IMR-90 (cell line): Measurements from ENCODE around the gene DIP2B. TPM values are rescaled to one million over a fixed set of nuclear protein-coding genes. Genes with fewer than 3 reads are reported as not detected.

Experiments
- ATAC-seq: fragments of 200-7000 bp; cut with Tn5 transposase; 2 replicates; pipeline ENCODE4 v1.9.1; 2020; ENCODE audit warnings: low read depth, mild to moderate bottlenecking, moderate library complexity
- BruUV-seq: library from RNA; stranded (reverse); fragments of 400-500 nt; replicated peaks from 2 replicates; lab custom pipeline; 2021; lab: Mats Ljungman, UMichigan
- CTCF ChIA-PET: fragments of 300-600 bp; formaldehyde crosslinking; extraction: SDS; loops from one replicate; lab custom pipeline; 2021; ENCODE audit warnings: antibody characterized with exemption; lab: Yijun Ruan, JAX
- POLR2A ChIA-PET: fragments of 300-600 bp; sonication (Branson Sonifier 250); formaldehyde crosslinking; loops from one replicate; lab custom pipeline; 2022; ENCODE audit warnings: antibody characterized with exemption; ENCODE audit not compliant: unreplicated experiment; lab: Charles Lee
- DNase-seq: peaks from one replicate; pipeline ENCODE4 v3.0.0; 2013
- H2AFZ ChIP-seq: replicated peaks from 2 replicates; pipeline ENCODE3; 2013; ENCODE audit warnings: low read length, mild to moderate bottlenecking; ENCODE audit not compliant: poor library complexity
- H2AK5ac ChIP-seq: 2 replicates; pipeline ENCODE4 v1.6.1; 2013; ENCODE audit warnings: low read depth, low read length, inconsistent platforms
- H2AK9ac ChIP-seq: replicated peaks from 2 replicates; pipeline ENCODE3; 2013; ENCODE audit warnings: mild to moderate bottlenecking, low read depth, low read length, moderate library complexity; ENCODE audit not compliant: poor library complexity
- H2BK120ac ChIP-seq: 2 replicates; pipeline ENCODE4 v1.6.1; 2013; ENCODE audit warnings: low read depth, low read length, inconsistent platforms
- H2BK15ac ChIP-seq: 3 replicates; pipeline ENCODE4 v1.6.1; 2013; ENCODE audit warnings: low read depth, low read length, inconsistent platforms
- H2BK20ac ChIP-seq: 2 replicates; pipeline ENCODE4 v1.6.1; 2013; ENCODE audit warnings: low read depth, mild to moderate bottlenecking, inconsistent platforms, low read length, moderate library complexity
- H2BK5ac ChIP-seq: 2 replicates; pipeline ENCODE4 v1.6.1; 2013; ENCODE audit warnings: mild to moderate bottlenecking, low read depth, low read length, inconsistent platforms; ENCODE audit not compliant: poor library complexity, severe bottlenecking
- H3K14ac ChIP-seq: replicated peaks from 2 replicates; pipeline ENCODE4 v1.6.1; 2013; ENCODE audit warnings: low read depth, low read length, inconsistent platforms
- H3K18ac ChIP-seq: 2 replicates; pipeline ENCODE4 v1.6.1; 2013; ENCODE audit warnings: low read depth, low read length, control low read depth
- H3K23ac ChIP-seq: 2 replicates; pipeline ENCODE4 v1.6.1; 2013; ENCODE audit warnings: low read depth, low read length, inconsistent platforms
- H3K27ac ChIP-seq: 2 replicates; pipeline ENCODE4 v1.5.1; 2013; ENCODE audit warnings: mild to moderate bottlenecking, control low read depth, low read length; ENCODE audit not compliant: insufficient read depth
- H3K27me3 ChIP-seq: 2 replicates; pipeline ENCODE4 v1.6.1; 2013; ENCODE audit warnings: low read length; ENCODE audit not compliant: control insufficient read depth, insufficient read depth
- H3K36me3 ChIP-seq: 2 replicates; pipeline ENCODE4 v1.6.1; 2013; ENCODE audit warnings: low read length, mixed read lengths; ENCODE audit not compliant: control insufficient read depth, insufficient read depth
- H3K4ac ChIP-seq: 2 replicates; pipeline ENCODE4 v1.6.1; 2013; ENCODE audit warnings: low read depth, low read length, inconsistent platforms
- H3K4me1 ChIP-seq: 2 replicates; pipeline ENCODE4 v1.6.1; 2013; ENCODE audit warnings: low read length, mixed read lengths; ENCODE audit not compliant: control insufficient read depth, insufficient read depth
- H3K4me2 ChIP-seq: 2 replicates; pipeline ENCODE4 v1.6.1; 2013; ENCODE audit warnings: low read depth, mild to moderate bottlenecking, control low read depth, low read length, moderate library complexity
- H3K4me3 ChIP-seq: 2 replicates; pipeline ENCODE4 v1.5.1; 2013; ENCODE audit warnings: low read depth, mild to moderate bottlenecking, control low read depth, low read length, moderate library complexity; ENCODE audit not compliant: insufficient read depth
- H3K56ac ChIP-seq: 2 replicates; pipeline ENCODE4 v1.6.1; 2013; ENCODE audit warnings: low read length, inconsistent platforms; ENCODE audit not compliant: insufficient read depth; ENCODE audit errors: extremely low read depth
- H3K79me1 ChIP-seq, 2 experiments: 2 replicates each; pipeline ENCODE4 v1.6.1; 2013; ENCODE audit warnings: low read length in 2 of 2, inconsistent platforms in 1 of 2, low read depth in 1 of 2
- H3K9ac ChIP-seq: 2 replicates; pipeline ENCODE4 v1.6.1; 2013; ENCODE audit warnings: low read depth, low read length, control low read depth
- H3K9me1 ChIP-seq: 2 replicates; pipeline ENCODE4 v1.6.1; 2013; ENCODE audit warnings: low read length, inconsistent platforms; ENCODE audit not compliant: insufficient read depth
- H3K9me3 ChIP-seq: 2 replicates; pipeline ENCODE4 v1.6.1; 2013; ENCODE audit warnings: low read length; ENCODE audit not compliant: control insufficient read depth, insufficient read depth
- H4K20me1 ChIP-seq: 2 replicates; pipeline ENCODE4 v1.6.1; 2013; ENCODE audit warnings: low read length, inconsistent platforms; ENCODE audit not compliant: insufficient read depth
- H4K5ac ChIP-seq: 2 replicates; pipeline ENCODE4 v1.6.1; 2013; ENCODE audit warnings: mild to moderate bottlenecking, low read depth, low read length, control low read depth
- H4K8ac ChIP-seq, 2 experiments: 2 replicates each; pipeline ENCODE4 v1.6.1; 2013; ENCODE audit warnings: low read depth in 2 of 2, low read length in 2 of 2, control low read depth in 1 of 2, inconsistent platforms in 1 of 2
- H4K91ac ChIP-seq: 2 replicates; pipeline ENCODE4 v1.6.1; 2013; ENCODE audit warnings: low read depth, low read length, inconsistent platforms; ENCODE audit not compliant: insufficient read depth
- MAFK ChIP-seq: IDR thresholded peaks from 2 replicates; pipeline ENCODE4 v1.6.1; 2012; ENCODE audit warnings: low read depth, low read length, improper control_type of control experiment
- NFE2L2 ChIP-seq: fragments of 150-350 bp; IDR thresholded peaks from 2 replicates; pipeline ENCODE4 v1.6.1; 2016; ENCODE audit warnings: low read depth, mild to moderate bottlenecking, low read length
- RCOR1 ChIP-seq: IDR thresholded peaks from 2 replicates; pipeline ENCODE4 v1.6.1; 2012; ENCODE audit warnings: mild to moderate bottlenecking, low read length, improper control_type of control experiment; ENCODE audit not compliant: insufficient replicate concordance
- WGBS, 2 experiments: methylation state at CpG; one replicate each; pipeline versions ENCODE4 v1.1.5 to v1.1.7; 2013; ENCODE audit warnings: missing lambda C conversion rate in 2 of 2; ENCODE audit not compliant: insufficient read length in 1 of 2; ENCODE audit errors: extremely low coverage in 2 of 2; 5-methylcytosine and 5-hydroxymethylcytosine counted together
- dilution Hi-C: fragments of 300-500 bp; cut with HindIII; formaldehyde crosslinking; loops from one replicate; pipeline ENCODE4 v1.14.3; 2018; ENCODE audit warnings: low sequenced_read_pairs; ENCODE audit not compliant: unreplicated experiment
- in situ Hi-C: fragments of 300-500 bp; cut with MboI; formaldehyde crosslinking; loops from 3 replicates; pipeline ENCODE4 v1.14.3; 2019; ENCODE audit warnings: low sequenced_read_pairs, inconsistent platforms, mixed read lengths
- intact Hi-C: fragments of 100-400 bp; cut with micrococcal nuclease; formaldehyde crosslinking; loops from 2 replicates; pipeline ENCODE4 v1.10.0; 2022
- polyA plus RNA-seq, 3 experiments: library from polyadenylated mRNA; depleted of rRNA; stranded (reverse); fragments of >200 nt; gene quantifications; 2 replicates each; pipeline ENCODE4 v1.2.3, GENCODE V29; 2012; ENCODE audit warnings: low replicate concordance in 1 of 3
- total RNA-seq: library from RNA; depleted of rRNA; stranded (reverse); fragments of >200 nt; gene quantifications from 2 replicates; pipeline ENCODE4 v1.2.3, GENCODE V29; 2012

Gene DIP2B
- total and polyA plus RNA-seq, 2 of the 4 experiments (the other 2 are of a cell fraction): 7.7 to 12.9 TPM

DNA sequence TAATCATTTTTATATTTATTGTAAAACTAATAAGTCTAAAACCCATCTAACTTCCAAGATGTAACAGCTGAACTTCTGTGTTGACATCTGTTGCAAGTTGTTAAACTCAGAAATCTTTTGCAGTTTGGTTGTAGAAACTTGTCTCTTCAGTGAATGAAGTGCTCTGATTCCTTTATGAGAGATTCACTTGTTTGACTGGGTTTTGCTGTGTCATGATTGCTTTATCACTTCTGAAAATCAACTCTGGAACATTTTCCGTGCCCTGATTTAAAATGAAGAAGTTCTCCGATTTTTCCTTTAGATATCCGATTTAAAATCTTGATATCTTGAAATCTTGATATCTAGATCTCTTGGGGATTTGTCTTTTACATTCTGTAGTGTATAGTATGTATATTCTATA lies 65.1 kb downstream of the DIP2B start:
- no peak overlapping the region for H3K4me3 ChIP-seq
- no peak overlapping the region for H4K91ac ChIP-seq
- no peaks in the 10 kb centered on the region for H3K36me3 ChIP-seq
- H3K4ac ChIP-seq: no peak overlapping the region
- POLR2A ChIA-PET: no interaction called here
- no CpG with 5 or more reads among the region's 3 CpGs for WGBS, 2 experiments
- H2BK5ac ChIP-seq: peak overlapping the region; percentile 38
- no peak overlapping the region for H2AFZ ChIP-seq
- DNase-seq: peak; percentile 33
- no peak overlapping the region; the same call in 1 of the 2 replicates for H3K18ac ChIP-seq
- no peak overlapping the region for H3K9ac ChIP-seq
- ATAC-seq: no peak
- H2BK20ac ChIP-seq: no peak overlapping the region
- no peak overlapping the region; the same call in 2 of the 3 replicates for H2BK15ac ChIP-seq
- H2AK5ac ChIP-seq: no peak overlapping the region
- TF ChIP-seq NFE2L2 (peak; percentile 89), MAFK (0 out of 2 replicates have a peak, but pooled peaks have one; percentile 30), RCOR1 (no peak)
- no TSS peak for BruUV-seq
- H3K9me1 ChIP-seq: peaks cover 19% of the 10 kb centered on the region
- no peak overlapping the region for H3K23ac ChIP-seq
- H4K5ac ChIP-seq: no peak overlapping the region
- no peak overlapping the region for H4K8ac ChIP-seq
- H3K79me1 ChIP-seq: peaks cover 22 to 66% of the 10 kb centered on the region in 2 experiments
- no peaks in the 10 kb centered on the region for H3K27me3 ChIP-seq
- in situ Hi-C loops: no loop called here
- H3K14ac ChIP-seq: peak overlapping the region; percentile 48; the same call in 1 of the 2 replicates
- CTCF ChIA-PET: no interaction called here
- H3K4me1 ChIP-seq: peaks cover 23% of the 10 kb centered on the region
- no peaks in the 10 kb centered on the region for H3K9me3 ChIP-seq
- intact Hi-C loops: loop anchor here (5.0 kb wide), 3 partner anchors 52 to 67 kb away; no protein-coding TSS in a partner anchor
- no peak overlapping the region for H2AK9ac ChIP-seq
- dilution Hi-C loops: no loop called here
- H2BK120ac ChIP-seq: no peak overlapping the region
- 0 out of 2 replicates have a peak overlapping the region, but pooled peaks have one; percentile 16 for H3K4me2 ChIP-seq
- H3K56ac ChIP-seq: no peak overlapping the region
- H4K20me1 ChIP-seq: peaks cover 32% of the 10 kb centered on the region; the same call in 1 of the 2 replicates
- H3K27ac ChIP-seq: no peak overlapping the region
